ENCODE data around the gene ATP8A2.
"Not testable (repeated sequence)": the region's sequence is repeated elsewhere in the genome, so short reads cannot be mapped to it uniquely, and the experiment has no call there.

Gene ATP8A2

GRCh38 chr13:25503856-25504255 is 132.1 kb downstream of the ATP8A2 start:
- H3K4me3 ChIP-seq (replicated peaks; ENCODE audit: low read depth, low read length), result no peak overlapping the region
- no peak for DNase-seq (ENCODE audit: extremely low read depth, low read depth)
- TF ChIP-seq CTCF (IDR thresholded peaks at IDR 0.05; ENCODE audit: low read depth, low read length, missing control alignments), result no peak

DNA sequence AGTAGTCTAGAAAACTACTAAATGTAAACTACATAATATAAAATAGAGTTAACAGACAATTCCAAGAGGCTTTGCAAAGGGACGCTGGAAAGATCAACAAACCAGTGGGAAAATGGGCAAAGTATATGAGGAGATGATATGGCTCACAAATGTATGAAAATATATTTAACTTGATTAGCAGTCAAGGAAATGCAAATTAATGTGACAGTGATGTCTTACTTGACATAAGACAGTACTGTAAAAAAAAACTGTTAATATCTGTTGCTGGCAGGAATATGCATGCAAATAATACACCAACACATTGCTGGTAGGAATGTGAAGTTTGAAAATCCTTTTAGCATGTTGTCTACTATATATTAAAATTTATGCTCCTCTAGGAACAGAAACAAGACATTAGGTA is 136.1 kb downstream of the ATP8A2 start:
- DNase-seq (ENCODE audit: extremely low read depth, low read depth), result no peak

DNA sequence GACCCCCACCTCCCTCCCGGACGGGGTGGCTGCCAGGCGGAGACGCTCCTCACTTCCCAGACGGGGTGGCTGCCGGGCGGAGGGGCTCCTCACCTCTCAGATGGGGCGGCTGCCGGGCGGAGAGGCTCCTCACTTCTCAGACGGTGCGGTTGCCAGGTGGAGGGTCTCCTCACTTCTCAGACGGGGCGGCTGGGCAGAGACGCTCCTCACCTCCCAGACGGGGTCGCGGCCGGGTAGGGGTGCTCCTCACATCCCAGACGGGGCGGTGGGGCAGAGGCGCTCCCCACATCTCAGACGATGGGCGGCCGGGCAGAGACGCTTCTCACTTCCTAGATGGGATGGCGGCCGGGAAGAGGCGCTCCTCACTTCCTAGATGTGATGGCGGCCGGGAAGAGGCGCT is 141.3 kb downstream of the ATP8A2 start:
- not testable (repeated sequence) for DNase-seq (ENCODE audit: extremely low read depth, low read depth)

More for the DNA sequence above, 136.1 kb downstream of the ATP8A2 start:
- no peak overlapping the region for H3K4me3 ChIP-seq (replicated peaks; ENCODE audit: low read depth, low read length)
- no peak for TF ChIP-seq CTCF (IDR thresholded peaks at IDR 0.05; ENCODE audit: low read depth, low read length, missing control alignments)

GRCh38 chr13:25518441-25518840 is 146.7 kb downstream of the ATP8A2 start:
- no peak overlapping the region for H3K4me3 ChIP-seq (replicated peaks; ENCODE audit: low read depth, low read length)
- TF ChIP-seq CTCF (IDR thresholded peaks at IDR 0.05; ENCODE audit: low read depth, low read length, missing control alignments), result no peak
- DNase-seq (ENCODE audit: extremely low read depth, low read depth), result no peak

More for the DNA sequence above, 141.3 kb downstream of the ATP8A2 start:
- not testable (repeated sequence) for H3K4me3 ChIP-seq (replicated peaks; ENCODE audit: low read depth, low read length)

- no peak for DNase-seq (ENCODE audit: extremely low read depth, low read depth)
- H3K4me3 ChIP-seq (replicated peaks; ENCODE audit: low read depth, low read length), result no peak overlapping the region
- TF ChIP-seq CTCF (IDR thresholded peaks at IDR 0.05; ENCODE audit: low read depth, low read length, missing control alignments), result no peak
Measured at GRCh38 chr13:25525884-25526283, 154.1 kb downstream of the ATP8A2 start.

GRCh38 chr13:25528266-25528665 is 156.5 kb downstream of the ATP8A2 start:
- H3K4me3 ChIP-seq (replicated peaks; ENCODE audit: low read depth, low read length), result no peak overlapping the region
- TF ChIP-seq CTCF (IDR thresholded peaks at IDR 0.05; ENCODE audit: low read depth, low read length, missing control alignments), result no peak
- DNase-seq (ENCODE audit: extremely low read depth, low read depth), result no peak

DNA sequence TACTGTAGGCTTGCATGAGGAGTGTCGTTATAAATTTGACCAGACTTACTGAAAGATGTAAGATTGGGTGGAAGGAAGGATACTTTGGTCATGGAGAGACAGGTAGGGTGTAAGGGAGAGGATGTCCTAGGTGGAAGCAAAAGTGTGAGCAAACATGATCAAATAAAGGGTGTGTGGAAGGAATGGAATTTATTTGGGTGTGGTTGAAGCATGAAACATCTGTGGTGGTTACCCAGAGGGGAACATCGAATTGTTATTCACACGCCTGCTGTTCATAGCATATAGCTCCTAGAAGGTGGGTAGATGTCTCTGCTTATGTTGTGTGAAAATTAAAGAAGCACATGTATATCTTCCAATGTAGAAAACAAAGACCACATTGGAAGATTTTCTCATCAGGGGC is 157.7 kb downstream of the ATP8A2 start:
- no peak for TF ChIP-seq CTCF (IDR thresholded peaks at IDR 0.05; ENCODE audit: low read depth, low read length, missing control alignments)
- no peak overlapping the region for H3K4me3 ChIP-seq (replicated peaks; ENCODE audit: low read depth, low read length)
- no peak for DNase-seq (ENCODE audit: extremely low read depth, low read depth)

Measured in HFF-Myc (cell line).